Measurements from ENCODE around the gene FOSB.
"Not testable (repeated sequence)": the region's sequence is repeated elsewhere in the genome, so short reads cannot be mapped to it uniquely, and the experiment has no call there.

- not testable (repeated sequence) for TF ChIP-seq ATF1 (CRISPR knock-in tag; IDR thresholded peaks at IDR 0.05); AFF4 (CRISPR knock-in tag; IDR thresholded peaks at IDR 0.05; ENCODE audit: borderline replicate concordance); MXD4 (CRISPR knock-in tag; IDR thresholded peaks at IDR 0.05; ENCODE audit: borderline replicate concordance); TEAD4 (CRISPR knock-in tag; IDR thresholded peaks at IDR 0.05); TP53 (CRISPR knock-in tag; IDR thresholded peaks at IDR 0.05); ETV6 (CRISPR knock-in tag; IDR thresholded peaks at IDR 0.05); JUN (CRISPR knock-in tag; IDR thresholded peaks at IDR 0.05); E2F5 (CRISPR knock-in tag; IDR thresholded peaks at IDR 0.05); ESRRA (CRISPR knock-in tag; IDR thresholded peaks at IDR 0.05; ENCODE audit: borderline replicate concordance); CREB1 (CRISPR knock-in tag; IDR thresholded peaks at IDR 0.05)
- TF ChIP-seq, protein P1, sequence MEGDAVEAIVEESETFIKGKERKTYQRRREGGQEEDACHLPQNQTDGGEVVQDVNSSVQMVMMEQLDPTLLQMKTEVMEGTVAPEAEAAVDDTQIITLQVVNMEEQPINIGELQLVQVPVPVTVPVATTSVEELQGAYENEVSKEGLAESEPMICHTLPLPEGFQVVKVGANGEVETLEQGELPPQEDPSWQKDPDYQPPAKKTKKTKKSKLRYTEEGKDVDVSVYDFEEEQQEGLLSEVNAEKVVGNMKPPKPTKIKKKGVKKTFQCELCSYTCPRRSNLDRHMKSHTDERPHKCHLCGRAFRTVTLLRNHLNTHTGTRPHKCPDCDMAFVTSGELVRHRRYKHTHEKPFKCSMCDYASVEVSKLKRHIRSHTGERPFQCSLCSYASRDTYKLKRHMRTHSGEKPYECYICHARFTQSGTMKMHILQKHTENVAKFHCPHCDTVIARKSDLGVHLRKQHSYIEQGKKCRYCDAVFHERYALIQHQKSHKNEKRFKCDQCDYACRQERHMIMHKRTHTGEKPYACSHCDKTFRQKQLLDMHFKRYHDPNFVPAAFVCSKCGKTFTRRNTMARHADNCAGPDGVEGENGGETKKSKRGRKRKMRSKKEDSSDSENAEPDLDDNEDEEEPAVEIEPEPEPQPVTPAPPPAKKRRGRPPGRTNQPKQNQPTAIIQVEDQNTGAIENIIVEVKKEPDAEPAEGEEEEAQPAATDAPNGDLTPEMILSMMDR (IDR thresholded peaks at IDR 0.05): not testable (repeated sequence)
- TF ChIP-seq, protein P2, sequence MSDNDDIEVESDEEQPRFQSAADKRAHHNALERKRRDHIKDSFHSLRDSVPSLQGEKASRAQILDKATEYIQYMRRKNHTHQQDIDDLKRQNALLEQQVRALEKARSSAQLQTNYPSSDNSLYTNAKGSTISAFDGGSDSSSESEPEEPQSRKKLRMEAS (CRISPR knock-in tag; IDR thresholded peaks at IDR 0.05): not testable (repeated sequence)
- TF ChIP-seq, protein P3, sequence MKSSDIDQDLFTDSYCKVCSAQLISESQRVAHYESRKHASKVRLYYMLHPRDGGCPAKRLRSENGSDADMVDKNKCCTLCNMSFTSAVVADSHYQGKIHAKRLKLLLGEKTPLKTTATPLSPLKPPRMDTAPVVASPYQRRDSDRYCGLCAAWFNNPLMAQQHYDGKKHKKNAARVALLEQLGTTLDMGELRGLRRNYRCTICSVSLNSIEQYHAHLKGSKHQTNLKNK (CRISPR knock-in tag; IDR thresholded peaks at IDR 0.05): not testable (repeated sequence)
These were observed 37.9 kb upstream of the FOSB start for GRCh38 chr19:45429896-45430295.
